Renal pelvis (tissue), 12 donors: ENCODE results near the gene IVL. TPM values are rescaled to one million over a fixed set of nuclear protein-coding genes. Genes with fewer than 3 reads are reported as not detected.

Source experiments
- DNase-seq: peaks from one replicate; pipeline ENCODE4 v3.0.0-alpha.2; 2013
- long read RNA-seq, 16 experiments: transcript quantifications; one replicate each; lab custom pipeline, GENCODE V29; 2026
- polyA plus RNA-seq, 3 donors: library from polyadenylated mRNA; unstranded; fragments of 120-200 nt; gene quantifications; one replicate each; pipeline ENCODE4 v1.2.1, GENCODE V29; 2013; ENCODE audit not compliant: insufficient read length in 3 of 3

IVL gene, protein sequence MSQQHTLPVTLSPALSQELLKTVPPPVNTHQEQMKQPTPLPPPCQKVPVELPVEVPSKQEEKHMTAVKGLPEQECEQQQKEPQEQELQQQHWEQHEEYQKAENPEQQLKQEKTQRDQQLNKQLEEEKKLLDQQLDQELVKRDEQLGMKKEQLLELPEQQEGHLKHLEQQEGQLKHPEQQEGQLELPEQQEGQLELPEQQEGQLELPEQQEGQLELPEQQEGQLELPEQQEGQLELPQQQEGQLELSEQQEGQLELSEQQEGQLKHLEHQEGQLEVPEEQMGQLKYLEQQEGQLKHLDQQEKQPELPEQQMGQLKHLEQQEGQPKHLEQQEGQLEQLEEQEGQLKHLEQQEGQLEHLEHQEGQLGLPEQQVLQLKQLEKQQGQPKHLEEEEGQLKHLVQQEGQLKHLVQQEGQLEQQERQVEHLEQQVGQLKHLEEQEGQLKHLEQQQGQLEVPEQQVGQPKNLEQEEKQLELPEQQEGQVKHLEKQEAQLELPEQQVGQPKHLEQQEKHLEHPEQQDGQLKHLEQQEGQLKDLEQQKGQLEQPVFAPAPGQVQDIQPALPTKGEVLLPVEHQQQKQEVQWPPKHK
- polyA plus RNA-seq = under 1 TPM; 0.16 to 0.36 (median 0.21) TPM
- long read RNA-seq, donor 1 = 0 reads
- long read RNA-seq, donor 2 = 0 reads
- long read RNA-seq, donor 3 = 0 reads
- long read RNA-seq, donor 4 = 0 reads
- long read RNA-seq, donor 5 = 0 reads
- long read RNA-seq, donor 6 = 0 reads
- long read RNA-seq, donor 7 = 0 reads
- long read RNA-seq, donor 8 = 0 reads
- long read RNA-seq, donor 9 = 0 reads
- long read RNA-seq, donor 10 = 0 reads
- long read RNA-seq, donor 11 = 0 reads
- long read RNA-seq, donor 12 = 0 reads
- long read RNA-seq, donor 13 = 0 reads
- long read RNA-seq, donor 14 = 0 reads
- long read RNA-seq, donor 15 = 0 reads
- long read RNA-seq, donor 16 = 0 reads

DNA sequence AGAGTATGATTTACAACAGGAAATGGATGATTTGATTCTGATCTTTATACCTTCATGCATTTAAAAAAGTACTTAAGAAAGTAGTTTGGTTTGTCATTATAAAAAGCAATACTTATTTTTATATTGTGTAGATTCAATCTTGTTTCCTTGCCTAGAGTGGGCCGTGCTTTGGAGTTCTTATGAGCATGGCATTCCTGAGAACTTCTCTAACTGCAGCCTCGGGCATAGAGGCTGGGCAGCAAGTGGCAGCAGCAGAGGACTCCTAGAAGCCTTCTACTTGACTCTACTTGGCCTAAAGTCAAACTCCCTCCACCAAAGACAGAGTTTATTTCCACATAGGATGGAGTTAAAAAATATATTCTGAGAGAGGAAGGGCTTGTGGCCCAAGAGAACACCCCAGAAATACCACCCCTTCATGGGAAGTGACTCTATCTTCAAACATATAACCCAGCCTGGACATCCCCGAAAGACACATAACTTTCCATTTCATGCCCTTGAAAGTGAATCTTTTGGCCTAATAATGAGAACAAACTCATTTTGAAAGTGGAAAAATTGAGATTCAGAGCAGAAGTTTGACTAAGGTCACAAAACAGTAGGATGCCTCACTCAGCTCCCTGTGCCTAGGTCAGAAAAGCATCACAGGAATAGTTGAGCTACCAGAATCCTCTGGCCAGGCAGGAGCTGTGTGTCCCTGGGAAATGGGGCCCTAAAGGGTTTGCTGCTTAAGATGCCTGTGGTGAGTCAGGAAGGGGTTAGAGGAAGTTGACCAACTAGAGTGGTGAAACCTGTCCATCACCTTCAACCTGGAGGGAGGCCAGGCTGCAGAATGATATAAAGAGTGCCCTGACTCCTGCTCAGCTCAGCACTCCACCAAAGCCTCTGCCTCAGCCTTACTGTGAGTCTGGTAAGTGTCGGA, at the start of gene IVL:
Gene IVL, plus strand, starts transcription at position 861 of the 916 bp plus-strand sequence. CDS start 1,252 bp downstream, outside the sequence.
- DNase-seq = no peak

DNA sequence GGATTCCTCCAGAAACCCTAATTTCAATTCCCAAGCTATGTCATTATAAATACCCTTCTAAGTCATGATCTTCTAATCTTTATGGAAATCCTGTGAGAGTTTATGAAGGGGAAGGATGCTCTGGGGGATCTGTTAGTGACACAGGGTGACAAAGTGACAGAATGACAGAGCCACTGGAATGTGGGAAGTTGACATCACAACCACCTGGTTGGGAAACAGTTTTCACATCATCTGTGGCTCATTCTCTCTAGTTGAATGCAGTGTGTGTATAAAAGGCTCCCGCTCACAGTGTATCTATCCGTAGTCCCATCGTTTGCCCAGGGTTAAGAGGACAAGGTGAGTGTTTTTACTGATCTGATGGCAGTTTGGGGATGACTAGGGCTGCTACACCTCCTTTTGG, 48.6 kb upstream of the IVL start, which contains the start of gene LCE7A:
Gene LCE7A, plus strand, starts transcription at position 301 of the 400 bp plus-strand sequence. CDS start 702 bp downstream, outside the sequence.
- DNase-seq = no peak

DNA sequence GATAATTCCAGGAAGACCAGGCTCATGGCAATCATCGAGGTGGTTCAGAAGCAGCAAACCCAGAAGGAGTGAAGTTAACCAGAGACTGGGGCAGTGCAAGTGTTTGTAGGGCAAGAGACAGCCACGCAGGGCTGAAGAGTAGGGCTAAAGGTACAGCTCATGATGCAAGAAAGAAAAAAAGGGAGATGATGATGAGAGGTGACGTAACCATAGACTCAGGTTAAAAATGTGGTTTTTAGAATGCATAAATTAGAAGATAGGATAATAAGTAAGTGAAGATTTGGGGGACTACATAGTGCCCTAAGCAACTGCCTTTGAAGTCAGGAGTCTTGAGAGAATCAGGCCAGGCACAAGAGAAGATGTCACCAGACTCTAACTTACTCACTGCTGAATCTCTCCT, 48.2 kb upstream of the IVL start:
- DNase-seq = no peak

DNA sequence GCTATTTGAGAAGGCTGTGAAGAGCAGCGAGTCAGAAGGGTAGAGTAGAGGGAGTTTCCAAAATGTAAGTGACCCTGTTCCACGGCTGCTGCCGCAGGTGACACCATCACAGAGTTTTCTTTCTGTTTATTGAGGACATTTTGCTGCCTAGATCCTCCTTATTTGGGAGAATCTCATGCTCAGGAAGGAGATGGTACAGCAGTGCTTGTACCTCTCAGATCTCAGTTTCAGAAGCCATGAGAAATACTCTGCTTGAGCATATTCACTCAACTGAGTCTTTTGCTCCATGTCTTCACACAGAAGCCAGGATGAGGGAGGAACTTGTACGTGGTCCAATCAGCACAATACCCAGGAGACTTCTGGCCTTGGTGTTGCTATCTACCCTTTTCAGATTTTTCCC, 47.0 kb upstream of the IVL start:
- no peak for DNase-seq

DNA sequence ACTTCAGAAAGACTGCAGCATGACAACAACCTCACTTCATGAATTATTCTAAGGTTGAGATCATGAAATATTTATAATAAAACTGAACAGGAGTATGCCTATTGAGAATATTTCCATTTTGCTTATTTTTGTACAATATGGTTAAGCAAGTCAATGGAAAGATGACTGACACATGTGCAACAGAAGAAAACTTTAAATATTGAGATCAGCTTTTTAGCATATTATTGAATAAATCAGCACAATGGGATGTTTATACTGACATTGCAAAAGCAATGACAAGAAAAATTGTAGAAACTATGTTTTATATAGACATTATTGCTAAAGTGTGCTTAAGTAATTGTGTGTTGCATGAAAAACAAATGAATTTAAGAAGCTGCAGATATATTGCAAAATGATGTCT, 43.9 kb upstream of the IVL start:
- no peak for DNase-seq

DNA sequence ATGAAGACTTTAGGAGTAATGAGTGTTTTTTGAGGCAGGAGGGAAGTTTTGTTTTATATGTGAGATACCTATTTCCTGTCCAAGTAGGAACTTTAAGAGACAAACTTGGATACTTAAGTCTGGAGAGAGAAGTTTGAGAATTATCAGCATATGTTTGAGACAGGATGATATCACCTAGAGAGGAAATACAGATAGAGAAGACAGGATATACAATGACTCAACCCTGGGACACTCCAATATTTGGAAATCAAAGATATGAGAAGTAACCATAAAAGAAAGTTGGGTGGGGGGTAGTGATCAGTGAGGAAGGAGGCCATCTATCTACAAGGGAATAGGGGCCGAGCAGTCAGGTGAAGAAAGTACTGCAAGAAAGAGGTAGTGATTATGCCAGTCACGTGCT, 42.0 kb upstream of the IVL start:
- no peak for DNase-seq

DNA sequence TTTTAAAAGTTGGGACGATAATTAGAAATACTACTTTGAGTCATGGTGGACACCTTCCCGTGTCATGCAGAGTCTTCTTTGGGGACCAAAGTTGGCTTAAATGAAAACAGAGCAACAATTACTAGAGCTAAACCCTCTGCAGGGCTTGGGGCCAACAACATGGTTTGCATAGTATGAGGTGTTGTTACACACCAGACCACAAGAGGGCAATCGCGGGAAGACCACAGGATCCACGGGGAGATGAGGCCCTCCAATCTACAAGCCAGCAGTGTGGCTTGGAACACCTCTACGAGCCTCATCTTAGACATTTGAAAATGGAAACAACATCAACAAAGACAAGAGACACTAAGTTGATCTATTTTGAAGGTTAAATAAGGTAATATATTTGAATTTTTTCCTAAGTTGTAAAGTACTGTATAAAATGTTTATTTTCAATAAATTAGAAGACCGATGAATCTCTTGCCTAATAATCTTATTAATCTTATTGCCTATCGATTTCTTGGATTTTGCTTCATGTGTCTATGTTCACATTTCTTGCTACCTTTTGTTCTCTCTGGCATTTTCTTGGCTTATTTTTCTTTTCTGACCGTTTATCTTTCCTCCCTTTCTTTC, 38.4 kb upstream of the IVL start:
- peak; percentile 55 for DNase-seq

DNA sequence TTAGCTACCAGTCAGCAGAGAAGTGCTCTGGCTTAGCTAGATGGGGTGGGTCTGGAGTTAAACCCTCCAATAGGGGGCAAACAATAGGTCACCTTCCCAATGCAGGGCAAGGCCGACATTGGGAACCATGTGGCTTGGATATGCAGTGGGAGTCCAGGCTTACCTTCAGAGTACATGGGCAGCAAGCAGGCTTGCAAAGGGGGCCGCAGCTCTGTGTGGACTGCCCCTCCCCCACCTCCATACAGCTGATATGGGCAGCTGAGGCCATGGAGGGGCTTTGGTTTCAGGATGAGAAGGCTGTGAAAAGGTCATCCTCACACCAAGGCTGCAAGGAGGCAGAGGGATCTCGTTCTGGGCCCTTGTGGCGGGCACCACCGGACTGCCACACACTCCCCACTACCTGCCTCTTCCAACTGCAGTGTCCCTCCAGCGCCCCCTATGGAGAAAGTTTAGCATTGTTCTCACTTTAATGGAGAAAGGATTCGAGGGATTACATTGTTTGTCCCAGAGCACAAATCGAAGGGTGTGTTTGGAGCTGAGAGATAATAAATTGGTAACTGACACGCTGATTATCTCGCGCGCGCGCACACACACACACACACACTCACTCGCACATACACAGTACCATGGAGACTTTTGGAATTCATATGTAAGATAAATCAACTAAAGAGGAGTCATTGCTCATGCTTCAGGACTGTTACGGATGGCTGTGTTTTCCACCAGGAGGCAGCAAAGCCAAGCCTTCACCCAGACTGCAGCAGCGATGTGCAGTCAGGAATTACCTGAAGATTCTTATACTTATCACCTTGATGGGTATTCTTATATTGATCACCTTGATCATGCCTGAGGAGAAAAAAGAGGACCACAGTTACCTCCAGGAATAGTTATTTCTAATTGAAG, 37.3 kb upstream of the IVL start:
- DNase-seq = peak; percentile 4

DNA sequence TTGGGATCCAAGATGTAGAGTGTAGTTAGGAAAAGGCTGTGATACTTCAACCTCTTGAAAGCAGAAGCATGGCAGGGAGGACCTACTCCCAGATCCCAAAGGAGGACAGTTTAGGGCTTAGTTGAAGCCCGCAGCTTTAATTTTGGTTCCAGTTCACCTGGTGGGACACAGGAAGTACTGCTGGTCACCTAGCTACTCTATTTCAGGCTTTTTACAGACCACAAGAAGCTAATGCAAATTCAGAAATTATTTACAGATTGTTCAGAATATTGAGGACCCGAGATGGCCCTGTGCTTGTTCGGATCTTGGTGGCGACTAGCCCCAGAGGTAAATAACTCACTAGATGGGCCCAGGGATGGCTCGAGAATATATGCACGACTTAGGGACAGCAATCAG, 36.6 kb upstream of the IVL start:
- no peak for DNase-seq

DNA sequence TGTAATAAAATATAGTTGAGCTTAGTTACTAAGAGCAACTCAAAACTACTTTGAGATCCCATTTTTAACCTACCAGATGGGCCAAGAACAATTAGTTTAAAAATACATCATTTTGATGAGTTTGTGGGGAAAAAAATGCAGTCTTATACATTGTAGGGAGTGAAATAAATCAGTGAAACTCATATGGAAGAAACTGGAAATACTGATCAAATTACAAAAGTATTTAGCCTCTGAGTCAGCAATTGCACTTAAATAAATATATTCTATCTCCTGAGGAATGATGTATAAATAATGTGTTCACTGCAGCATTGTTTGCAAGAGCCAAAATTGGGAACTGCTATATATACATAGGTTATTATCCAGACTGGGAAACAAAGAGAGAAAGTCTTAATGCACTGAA, 34.9 kb upstream of the IVL start:
- DNase-seq = no peak

DNA sequence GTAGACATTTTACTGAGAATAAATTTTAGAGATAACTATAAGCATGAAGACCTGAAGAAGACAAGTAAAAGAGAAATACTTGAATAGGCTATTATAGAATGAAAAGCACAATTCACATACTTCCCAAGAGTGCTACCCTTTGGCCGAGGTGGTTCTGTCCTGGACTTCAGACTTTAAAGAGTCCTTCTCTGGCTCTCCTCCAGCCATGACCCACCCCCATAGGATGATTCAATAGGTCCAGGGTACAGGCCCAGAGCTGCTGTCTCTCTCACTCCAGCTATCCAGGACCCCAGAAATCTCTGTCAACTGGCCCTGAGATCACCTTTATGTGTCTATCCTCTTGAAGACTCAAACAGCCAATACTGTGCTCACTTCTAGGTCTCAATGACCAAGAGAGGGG, 31.5 kb upstream of the IVL start:
- no peak for DNase-seq

DNA sequence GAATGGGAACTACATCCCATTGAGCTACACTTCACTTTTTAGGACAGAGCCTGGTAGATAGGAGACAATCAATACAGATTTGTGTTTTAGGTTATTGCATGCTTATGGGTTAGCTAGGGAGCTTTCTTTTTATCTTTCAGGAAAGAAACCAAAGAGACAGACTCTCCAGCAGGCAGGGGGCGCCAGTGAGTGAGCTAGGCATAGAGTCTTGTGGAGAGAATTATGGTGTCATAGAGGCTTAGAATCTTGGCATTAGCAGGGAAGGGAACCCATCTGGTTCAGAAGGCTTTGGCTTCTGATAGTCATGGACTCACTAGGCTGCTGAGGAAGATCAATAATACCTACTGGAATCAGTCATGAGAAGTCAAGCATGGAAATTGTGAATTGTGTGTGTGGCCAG, 30.3 kb upstream of the IVL start, which contains the start of gene SMCP:
Gene SMCP, plus strand, starts transcription at position 281 of the 400 bp plus-strand sequence. CDS start 6,101 bp downstream, outside the sequence.
- DNase-seq = no peak

DNA sequence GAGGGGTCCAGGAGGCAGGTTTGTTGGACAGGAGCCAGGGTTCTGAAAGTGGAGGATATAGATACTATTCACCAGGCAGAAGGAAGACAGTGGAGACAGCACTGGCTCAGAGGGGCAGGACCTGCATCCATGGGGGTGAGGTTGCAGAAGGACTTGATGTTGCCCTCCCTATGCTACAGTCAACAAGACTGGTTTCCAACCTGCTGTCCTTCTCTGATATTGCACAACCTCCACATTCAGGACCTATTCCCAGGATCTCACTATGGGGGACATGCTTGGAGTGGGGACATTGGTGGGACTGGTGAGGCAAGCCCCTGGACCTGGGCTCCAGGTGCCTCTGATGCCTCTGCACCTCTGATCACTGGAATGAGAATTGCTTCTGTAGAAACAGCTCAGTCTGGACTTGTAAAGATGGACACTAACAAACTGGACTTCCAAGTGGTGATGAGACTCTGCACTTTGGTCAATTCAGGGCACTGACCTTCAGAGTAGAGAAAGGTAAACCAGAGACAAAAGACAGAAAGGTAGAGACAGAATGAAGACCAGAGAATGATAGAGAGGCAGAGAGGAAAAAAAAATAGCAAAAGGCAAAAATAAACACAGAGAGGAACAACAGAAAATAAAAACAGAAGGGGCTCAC, 28.7 kb upstream of the IVL start:
- DNase-seq = no peak

DNA sequence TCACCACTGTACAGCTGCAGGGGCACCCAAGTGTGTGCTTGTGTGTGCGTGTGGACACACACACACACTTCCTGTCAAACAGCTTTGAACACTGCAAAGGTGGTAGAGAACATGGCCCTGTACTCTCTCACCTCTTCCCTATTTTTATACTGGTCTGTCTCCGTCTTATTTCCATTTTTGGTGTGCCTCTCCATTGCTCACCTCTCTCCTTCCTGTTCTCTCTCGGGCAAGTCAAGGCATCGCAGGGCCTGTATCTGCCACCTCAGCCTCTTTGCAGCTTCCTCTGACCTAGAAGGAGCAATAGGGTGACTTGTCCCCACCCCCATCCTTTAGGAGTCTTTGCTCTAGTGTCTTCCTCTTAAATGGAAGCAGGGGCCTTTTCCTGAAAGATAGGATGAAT, 28.0 kb upstream of the IVL start:
- DNase-seq = no peak

DNA sequence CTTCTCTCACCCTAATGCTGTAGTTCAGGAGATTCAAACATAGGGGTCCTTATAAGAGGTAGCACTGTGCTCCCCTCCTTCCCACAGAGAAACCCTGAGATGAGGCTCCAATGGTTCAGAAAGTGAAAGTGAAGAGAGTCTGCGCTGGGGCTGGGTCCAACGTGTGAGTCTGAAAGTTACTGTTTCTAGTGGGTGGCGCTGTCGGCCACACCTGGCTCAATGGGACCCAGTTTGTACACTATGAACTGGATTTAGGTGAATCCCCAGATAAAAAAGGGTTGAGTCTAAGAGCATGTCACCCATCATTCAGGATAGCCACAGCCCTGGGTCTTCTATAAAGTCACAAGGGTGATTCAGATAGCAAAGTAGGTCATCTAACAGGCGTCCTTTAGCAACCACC, 27.4 kb upstream of the IVL start:
- no peak for DNase-seq

DNA sequence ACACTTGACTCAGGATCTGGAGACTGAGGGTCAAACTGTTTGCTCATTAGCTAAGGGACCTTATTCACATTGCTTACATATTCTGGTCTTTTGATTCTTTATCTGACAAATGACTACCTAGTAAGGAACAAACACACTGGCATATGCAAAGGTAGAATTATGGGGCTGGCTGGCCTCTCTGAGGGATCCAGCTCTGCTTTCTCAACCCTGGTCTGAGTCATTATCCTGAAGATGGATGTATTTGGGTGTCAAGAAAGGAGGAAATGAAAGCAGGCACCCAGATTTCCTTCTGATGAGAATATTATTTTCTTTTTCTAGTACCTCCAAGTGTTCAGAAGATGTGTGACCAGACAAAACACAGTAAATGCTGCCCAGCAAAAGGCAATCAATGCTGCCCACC, 24.3 kb upstream of the IVL start:
- DNase-seq = no peak

DNA sequence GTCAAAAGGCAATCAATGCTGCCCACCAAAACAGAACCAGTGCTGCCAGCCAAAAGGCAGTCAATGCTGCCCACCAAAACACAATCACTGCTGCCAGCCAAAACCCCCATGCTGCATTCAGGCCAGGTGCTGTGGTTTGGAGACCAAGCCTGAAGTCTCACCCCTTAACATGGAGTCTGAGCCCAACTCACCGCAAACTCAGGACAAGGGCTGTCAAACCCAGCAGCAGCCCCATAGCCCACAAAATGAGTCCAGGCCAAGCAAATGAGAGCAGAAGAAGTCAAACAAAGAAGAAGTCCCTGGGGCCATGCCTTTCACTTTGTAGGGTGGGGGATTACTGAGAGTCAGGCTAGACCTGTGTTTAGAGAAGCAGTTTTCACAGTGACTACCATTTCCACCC, 23.8 kb upstream of the IVL start:
- no peak for DNase-seq

DNA sequence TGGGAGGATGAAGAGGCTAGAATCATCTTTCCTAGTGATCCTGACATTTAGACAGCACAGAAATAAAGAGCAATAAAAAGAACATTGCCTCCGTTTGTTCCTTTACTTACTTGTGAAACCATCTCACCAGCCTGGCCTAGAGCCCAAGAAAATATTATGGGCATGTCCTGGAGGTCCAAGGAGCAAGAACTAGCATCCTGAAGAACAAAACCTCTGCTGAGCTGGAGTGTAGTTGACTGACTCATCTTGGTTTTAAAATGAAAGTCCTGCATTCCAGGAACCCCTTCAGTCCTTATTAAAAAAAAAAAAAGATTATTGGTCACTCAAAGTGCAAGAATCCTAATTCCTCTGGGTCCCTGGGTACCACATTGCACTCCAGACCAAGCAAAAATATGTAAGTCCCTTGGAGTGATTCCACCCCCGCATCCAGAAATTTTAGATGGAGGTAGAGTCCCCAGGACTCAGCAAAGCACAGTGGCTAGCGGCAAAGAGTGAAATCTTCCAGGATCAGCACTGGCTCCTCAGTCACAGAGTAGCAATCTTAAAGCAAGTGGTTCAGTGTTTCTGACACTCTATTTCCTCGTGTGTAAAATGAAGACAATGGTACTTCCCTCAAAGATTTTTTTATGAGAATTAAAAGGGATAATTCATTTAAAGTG, 23.3 kb upstream of the IVL start:
- DNase-seq = no peak

DNA sequence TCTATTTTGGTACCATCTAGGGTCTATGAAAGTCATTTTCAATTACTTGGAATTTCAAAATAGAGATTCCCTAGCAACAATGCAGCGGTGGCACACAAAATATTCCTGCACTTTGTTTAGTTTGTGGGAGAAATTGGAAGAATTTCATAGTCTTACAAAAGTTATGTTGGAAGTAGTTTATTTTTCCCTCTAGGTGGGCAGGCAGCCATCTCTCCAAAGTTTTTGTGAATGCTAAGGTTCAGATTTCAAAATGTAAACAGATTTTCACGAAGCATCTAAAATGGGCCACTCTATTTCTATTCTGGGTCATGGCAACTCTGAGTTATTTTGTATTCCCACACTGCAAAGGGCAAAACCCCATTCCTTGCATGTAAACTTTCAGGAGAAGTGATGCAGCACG, 22.3 kb upstream of the IVL start:
- DNase-seq = no peak
